Mesodermal cell (in vitro differentiated cells): ENCODE measurements around the gene GGPS1.
A peak's percentile ranks its signal among the peaks of the same experiment; 100 is the strongest.

Source experiments
- H3K27ac ChIP-seq: 2 replicates; pipeline ENCODE4 v1.7.0; 2013; ENCODE audit warnings: mild to moderate bottlenecking, low read depth, low read length, moderate library complexity; ENCODE audit not compliant: severe bottlenecking
- H3K36me3 ChIP-seq: 2 replicates; pipeline ENCODE4 v1.7.1; 2013; ENCODE audit warnings: mild to moderate bottlenecking, low read length, moderate library complexity; ENCODE audit not compliant: control insufficient read depth, insufficient read depth
- H3K4me1 ChIP-seq: one replicate; pipeline ENCODE4 v1.7.1; 2013; ENCODE audit warnings: mild to moderate bottlenecking, low read length; ENCODE audit not compliant: insufficient read depth, control insufficient read depth, poor library complexity, severe bottlenecking
- H3K4me3 ChIP-seq: 2 replicates; pipeline ENCODE4 v1.7.0; 2013; ENCODE audit warnings: low read length, control low read depth, mild to moderate bottlenecking; ENCODE audit not compliant: insufficient read depth, poor library complexity, severe bottlenecking; ENCODE audit errors: extremely low read depth
- H3K9me3 ChIP-seq: 2 replicates; pipeline ENCODE4 v1.7.1; 2013; ENCODE audit warnings: mild to moderate bottlenecking, low read length, moderate library complexity; ENCODE audit not compliant: control insufficient read depth
- whole genome bisulfite sequencing, 2 experiments: methylation state at CpG; one replicate each; pipeline ENCODE4 v1.1.5; 2013; ENCODE audit warnings: missing lambda C conversion rate in 2 of 2; ENCODE audit not compliant: insufficient coverage in 2 of 2; 5-methylcytosine and 5-hydroxymethylcytosine counted together

Gene GGPS1

DNA sequence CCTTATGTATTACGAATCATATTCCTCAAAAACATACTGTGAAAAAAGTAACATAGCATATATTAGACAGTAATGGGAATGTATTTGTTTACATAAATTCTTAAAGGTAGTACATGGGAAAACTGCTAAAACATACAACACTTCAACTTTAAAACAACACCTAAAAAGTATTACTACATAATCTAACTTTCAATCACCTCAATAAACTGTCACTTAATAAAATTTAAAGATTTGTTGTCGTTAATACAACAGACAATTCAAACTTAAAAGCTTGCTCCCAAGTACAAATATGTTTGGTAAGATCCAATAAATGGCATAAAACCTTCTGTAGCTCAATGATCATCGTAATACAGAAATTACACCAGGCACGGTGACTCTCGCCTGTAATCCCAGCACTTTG, 4.1 kb upstream of the GGPS1 start:
- Histone ChIP-seq H3K4me3 (no peak overlapping the region), H3K27ac (no peak overlapping the region), H3K36me3 (peaks cover 46% of the 10 kb centered on the region), H3K4me1 (peaks cover 4% of the 10 kb centered on the region), H3K9me3 (no peaks in the 10 kb centered on the region)
- 96 to 100% methylated on average over 3 of the region's 5 CpGs for WGBS, 2 experiments

DNA sequence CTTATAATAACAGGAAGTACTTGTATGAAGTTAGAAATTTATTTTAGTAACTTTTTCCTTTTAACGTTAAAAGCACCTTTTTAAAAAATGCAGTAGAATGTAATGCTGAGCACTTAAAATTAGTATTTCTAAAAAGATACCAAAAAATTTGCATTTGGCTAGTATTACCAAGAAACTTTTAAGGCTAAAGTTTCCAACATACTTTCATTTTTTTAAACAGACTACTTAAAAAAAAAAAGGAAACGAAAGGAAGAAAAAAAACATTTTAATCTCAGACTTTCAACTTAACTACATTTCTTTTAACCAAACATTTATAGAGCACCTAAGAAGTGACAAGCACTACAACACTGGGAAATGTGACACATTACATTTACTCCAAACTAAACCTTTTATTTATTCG, 3.2 kb upstream of the GGPS1 start:
- Histone ChIP-seq H3K4me3 (no peak overlapping the region), H3K4me1 (peaks cover 4% of the 10 kb centered on the region), H3K27ac (no peak overlapping the region), H3K36me3 (peaks cover 40% of the 10 kb centered on the region), H3K9me3 (no peaks in the 10 kb centered on the region)
- 70 to 100% methylated on average over 1 to 2 of the region's 3 CpGs for WGBS, 2 experiments

DNA sequence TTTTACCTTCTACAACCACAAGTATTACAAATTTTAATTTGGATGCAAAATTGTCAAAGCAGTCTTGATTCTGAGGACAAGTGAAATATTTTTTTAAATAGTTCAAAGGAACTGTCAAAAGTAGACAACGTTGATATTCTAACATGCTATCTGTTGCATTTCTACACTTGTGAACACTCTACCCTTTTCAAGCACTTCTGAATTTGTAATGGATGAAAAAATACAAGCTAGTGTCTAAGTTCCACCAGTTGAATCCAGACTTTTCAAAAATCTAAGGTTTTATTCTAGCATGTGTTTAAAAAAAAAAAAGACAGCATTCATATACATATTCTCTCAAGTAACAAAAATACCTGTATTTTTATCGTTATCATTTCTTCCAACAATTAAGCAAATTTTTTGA, 2.5 kb upstream of the GGPS1 start:
- Histone ChIP-seq H3K4me3 (peak overlapping the region; percentile 94), H3K4me1 (peaks cover 4% of the 10 kb centered on the region), H3K9me3 (no peaks in the 10 kb centered on the region), H3K36me3 (peaks cover 33% of the 10 kb centered on the region), H3K27ac (no peak overlapping the region)
- 80 to 88% methylated on average over 1 of the region's 2 CpGs for WGBS, 2 experiments

GRCh38 chr1:235326719-235327558, 1.4 kb upstream of the GGPS1 start:
- H3K9me3 ChIP-seq, result no peaks in the 10 kb centered on the region
- H3K27ac ChIP-seq, result peak overlapping the region; percentile 92
- H3K36me3 ChIP-seq, result peaks cover 22% of the 10 kb centered on the region
- WGBS, 2 experiments, result 0% methylated on average over 36 to 69 of the region's 78 CpGs
- peaks cover 9% of the 10 kb centered on the region for H3K4me1 ChIP-seq
- H3K4me3 ChIP-seq, result peak overlapping the region; percentile 94

DNA sequence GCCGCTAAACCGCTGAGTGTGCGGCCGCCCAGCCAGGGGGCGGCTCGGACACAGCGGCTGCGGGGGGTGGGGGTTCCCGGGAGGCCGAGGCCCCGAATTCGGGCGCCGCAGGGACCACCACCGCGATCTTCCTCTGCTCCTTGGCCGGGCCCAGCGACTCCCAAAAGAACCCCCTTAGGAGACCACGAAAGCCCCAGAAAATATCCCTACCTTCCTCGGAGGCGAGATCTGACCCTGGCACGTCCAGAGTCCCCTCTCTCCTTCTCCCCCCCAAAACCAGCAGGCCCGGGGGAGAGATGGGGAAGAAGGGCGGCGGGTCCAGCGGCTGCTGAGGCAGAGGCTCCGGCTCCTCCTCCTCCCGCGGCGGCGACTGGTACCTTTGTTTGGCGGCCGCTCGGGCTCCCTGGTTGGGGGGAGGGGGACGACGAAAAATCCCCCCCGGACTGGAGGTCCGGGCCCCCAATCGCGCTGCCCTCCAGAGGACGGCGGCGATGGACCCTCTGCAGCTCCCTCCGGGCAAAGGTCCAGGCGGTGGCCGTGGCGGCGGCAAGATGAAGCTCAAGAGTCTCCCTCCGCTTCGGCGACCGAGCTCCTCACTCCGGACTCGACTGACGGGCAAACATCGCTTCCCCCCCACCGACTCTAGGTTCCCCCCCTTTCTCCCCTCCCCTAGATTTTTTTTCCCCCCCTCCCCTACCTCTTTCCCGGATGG, 655 bp upstream of the GGPS1 start, which contains the start of gene ARID4B:
ARID4B (minus strand) TSS at position 621 of the 712 bp plus-strand sequence. CDS start 1,260 bp downstream, outside the sequence.
- H3K36me3 ChIP-seq, result peaks cover 14% of the 10 kb centered on the region

DNA sequence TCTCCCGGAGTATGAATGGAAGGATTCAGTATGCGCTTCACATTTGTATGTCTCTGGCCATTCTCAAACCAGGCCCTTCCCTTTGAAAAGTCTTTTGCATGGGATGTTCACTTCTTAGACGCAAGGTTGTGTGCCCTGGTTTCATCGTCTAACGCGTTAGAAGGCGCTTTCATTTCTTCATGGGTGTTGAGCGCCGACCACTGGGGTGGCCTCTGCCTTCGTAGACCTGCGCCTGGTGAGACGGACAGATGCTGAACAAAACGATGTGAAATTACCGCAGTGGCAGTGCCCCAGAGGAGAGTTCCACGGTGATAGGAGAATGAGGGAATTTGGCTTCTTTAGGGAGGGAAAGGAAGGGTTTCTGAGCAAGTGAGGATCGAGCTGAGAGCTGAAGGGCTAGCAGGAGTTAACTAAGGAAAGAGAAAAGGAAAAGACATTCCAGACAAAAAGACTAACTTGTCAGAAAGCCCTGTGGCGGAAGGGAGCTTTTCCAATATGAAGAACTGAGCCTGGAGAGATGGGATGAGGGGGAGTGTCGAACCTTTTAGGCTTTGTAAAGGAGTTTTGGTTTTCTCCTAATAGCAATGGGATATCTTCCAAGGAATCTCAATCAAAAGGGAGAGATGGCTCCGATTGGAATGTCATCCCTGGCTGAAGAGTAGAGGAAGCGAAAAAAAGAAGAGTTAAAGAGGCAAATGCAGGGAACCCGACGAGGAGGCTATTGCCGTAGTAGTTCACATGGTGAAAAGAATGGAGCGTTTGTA, 951 bp downstream of the GGPS1 start:
- Histone ChIP-seq H3K4me1 (peaks cover 9% of the 10 kb centered on the region), H3K9me3 (no peaks in the 10 kb centered on the region)
- 5 to 6% methylated on average over 24 of the region's 24 CpGs for WGBS, 2 experiments

More for the DNA sequence above, 655 bp upstream of the GGPS1 start, which contains the start of gene ARID4B:
- H3K4me3 ChIP-seq, result peak within 1 kb of the TSS; percentile 94
- H3K4me1 ChIP-seq, result peaks cover 9% of the 10 kb centered on the region
- WGBS, 2 experiments, result 0% methylated on average over 13 to 41 of the region's 58 CpGs
- no peaks in the 10 kb centered on the region for H3K9me3 ChIP-seq
- peak within 1 kb of the TSS; percentile 97 for H3K27ac ChIP-seq

DNA sequence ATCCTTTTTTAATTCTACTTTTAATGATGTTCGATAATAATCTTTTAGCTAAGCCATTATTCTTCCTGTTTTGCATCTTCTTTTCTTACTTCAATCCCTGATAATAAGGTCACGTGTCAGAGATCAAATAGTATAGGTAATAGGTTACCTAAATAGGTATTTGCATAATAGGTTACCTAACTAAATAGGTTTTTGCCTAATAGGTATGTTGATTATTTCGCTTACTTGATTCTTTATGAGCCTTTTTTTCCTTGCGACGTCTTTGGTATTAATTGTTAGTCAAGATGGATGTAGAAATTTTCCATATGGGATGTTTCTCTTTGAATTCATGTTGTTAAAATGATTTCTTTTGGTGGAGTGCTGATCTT, 2.5 kb downstream of the GGPS1 start:
- WGBS, 2 experiments, result 100% methylated on average over 2 of the region's 5 CpGs; no CpG with 5 or more reads in 1 of the 2 experiments
- Histone ChIP-seq H3K27ac (no peak overlapping the region), H3K4me3 (no peak overlapping the region), H3K36me3 (peaks cover 13% of the 10 kb centered on the region), H3K9me3 (no peaks in the 10 kb centered on the region), H3K4me1 (peaks cover 7% of the 10 kb centered on the region)

More for the DNA sequence above, 951 bp downstream of the GGPS1 start:
- Histone ChIP-seq H3K36me3 (no peaks in the 10 kb centered on the region), H3K27ac (peak overlapping the region; percentile 97), H3K4me3 (peak overlapping the region; percentile 94)

GRCh38 chr1:235331401-235331800, 3.0 kb downstream of the GGPS1 start:
- 80 to 100% methylated on average over 1 of the region's 3 CpGs for WGBS, 2 experiments
- Histone ChIP-seq H3K9me3 (no peaks in the 10 kb centered on the region), H3K27ac (no peak overlapping the region), H3K4me3 (no peak overlapping the region), H3K4me1 (peaks cover 5% of the 10 kb centered on the region), H3K36me3 (peaks cover 18% of the 10 kb centered on the region)

DNA sequence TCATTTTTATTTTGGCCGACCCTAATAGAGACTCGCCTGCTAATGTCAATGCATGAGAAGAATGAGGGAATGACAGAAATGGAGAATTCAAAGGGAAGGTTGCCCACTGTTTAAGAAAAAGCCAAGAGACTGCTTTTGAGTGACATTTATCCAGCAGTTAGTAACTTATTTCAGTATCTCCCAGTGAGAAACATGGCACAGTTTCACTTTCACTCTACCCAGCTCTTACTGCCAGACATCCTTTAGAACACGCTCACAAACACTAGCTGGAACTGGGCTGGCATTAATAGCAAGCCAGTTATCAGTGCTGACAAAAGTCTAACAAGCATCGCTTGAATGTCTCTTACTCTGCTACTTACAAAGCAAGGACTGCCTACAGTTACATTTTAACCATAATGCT, 8.5 kb downstream of the GGPS1 start:
- Histone ChIP-seq H3K36me3 (peaks cover 46% of the 10 kb centered on the region), H3K9me3 (no peaks in the 10 kb centered on the region), H3K27ac (no peak overlapping the region), H3K4me1 (no peaks in the 10 kb centered on the region), H3K4me3 (no peak overlapping the region)
- WGBS, 2 experiments, result 93 to 98% methylated on average over 4 of the region's 4 CpGs

GRCh38 chr1:235339746-235340145, 11.4 kb downstream of the GGPS1 start:
- no peaks in the 10 kb centered on the region for H3K9me3 ChIP-seq
- peaks cover 55% of the 10 kb centered on the region for H3K36me3 ChIP-seq
- no peak overlapping the region for H3K4me3 ChIP-seq
- H3K27ac ChIP-seq, result no peak overlapping the region
- WGBS, 2 experiments, result 93 to 100% methylated on average over 3 to 6 of the region's 8 CpGs
- H3K4me1 ChIP-seq, result no peaks in the 10 kb centered on the region
